HepG2 (cell line): ENCODE results near the gene PPP2R2D. TPM values are rescaled to one million over a fixed set of nuclear protein-coding genes. Genes with fewer than 3 reads are reported as not detected.

Source experiments
- AKAP8 ChIP-seq: sonication (generic); formaldehyde crosslinking; IDR thresholded peaks from 2 replicates; pipeline ENCODE4 v1.5.1; 2020; ENCODE audit warnings: mild to moderate bottlenecking, missing genetic modification reagents
- ARNT2 ChIP-seq: sonication (generic); formaldehyde crosslinking; IDR thresholded peaks from 2 replicates; pipeline ENCODE4 v1.8.0; 2022; ENCODE audit warnings: mild to moderate bottlenecking, low read depth, missing genetic modification reagents, moderate library complexity
- HIVEP1 ChIP-seq: sonication (generic); formaldehyde crosslinking; IDR thresholded peaks from 2 replicates; pipeline ENCODE4 v1.4.0; 2020; ENCODE audit warnings: mild to moderate bottlenecking, missing genetic modification reagents
- MYC ChIP-seq: sonication (generic); formaldehyde crosslinking; IDR thresholded peaks from 2 replicates; pipeline ENCODE4 v1.9.0; 2021; ENCODE audit warnings: missing genetic modification reagents, borderline replicate concordance
- NCOR1 ChIP-seq: fragments of 200-600 bp; sonication (generic); IDR thresholded peaks from 2 replicates; pipeline ENCODE4 v1.7.0; 2017; ENCODE audit warnings: antibody characterized with exemption, low read length, borderline replicate concordance
- RBFOX2 ChIP-seq: fragments of 200-400 bp; formaldehyde crosslinking; IDR thresholded peaks from 2 replicates; pipeline ENCODE4 v1.6.1; 2017; ENCODE audit warnings: low read depth, mild to moderate bottlenecking, low read length
- ZBTB38 ChIP-seq: sonication (generic); formaldehyde crosslinking; IDR thresholded peaks from 2 replicates; pipeline ENCODE4 v1.5.1; 2020; ENCODE audit warnings: mild to moderate bottlenecking, missing genetic modification reagents
- polyA plus RNA-seq, 8 experiments: library from polyadenylated mRNA; depleted of rRNA in 3 of 8; stranded (reverse) in 7 of 8; unstranded in 1 of 8; fragments of >200 nt; fragmentation: Illumina TruSeq in 4 of 8; extraction: Trizol in 4 of 8; gene quantifications; 2 replicates each; pipeline versions ENCODE4 v1.2.1 to v1.2.3, GENCODE V29; 2011 to 2016; ENCODE audit warnings: low read depth in 4 of 8, missing spikeins in 1 of 8, mixed read lengths in 1 of 8; ENCODE audit not compliant: insufficient read depth in 1 of 8
- total RNA-seq, 5 experiments: library from RNA; depleted of rRNA; stranded (reverse); fragments of >200 nt; fragmentation: Illumina TruSeq; extraction: Trizol; gene quantifications; 2 replicates each; pipeline ENCODE4 v1.2.3, GENCODE V29; 2016; ENCODE audit warnings: low read depth in 1 of 5
- TF ChIP-seq, protein P1 (sequence below): sonication (generic); formaldehyde crosslinking; IDR thresholded peaks from 2 replicates; pipeline ENCODE4 v1.4.0; 2020; ENCODE audit warnings: missing genetic modification reagents

Gene PPP2R2D
- total and polyA plus RNA-seq, 2 of the 13 experiments (the other 11 are each of a cell fraction or from before 2014, with no cell fraction given) = 32.7 to 33.2 TPM

- TF ChIP-seq, protein P1, sequence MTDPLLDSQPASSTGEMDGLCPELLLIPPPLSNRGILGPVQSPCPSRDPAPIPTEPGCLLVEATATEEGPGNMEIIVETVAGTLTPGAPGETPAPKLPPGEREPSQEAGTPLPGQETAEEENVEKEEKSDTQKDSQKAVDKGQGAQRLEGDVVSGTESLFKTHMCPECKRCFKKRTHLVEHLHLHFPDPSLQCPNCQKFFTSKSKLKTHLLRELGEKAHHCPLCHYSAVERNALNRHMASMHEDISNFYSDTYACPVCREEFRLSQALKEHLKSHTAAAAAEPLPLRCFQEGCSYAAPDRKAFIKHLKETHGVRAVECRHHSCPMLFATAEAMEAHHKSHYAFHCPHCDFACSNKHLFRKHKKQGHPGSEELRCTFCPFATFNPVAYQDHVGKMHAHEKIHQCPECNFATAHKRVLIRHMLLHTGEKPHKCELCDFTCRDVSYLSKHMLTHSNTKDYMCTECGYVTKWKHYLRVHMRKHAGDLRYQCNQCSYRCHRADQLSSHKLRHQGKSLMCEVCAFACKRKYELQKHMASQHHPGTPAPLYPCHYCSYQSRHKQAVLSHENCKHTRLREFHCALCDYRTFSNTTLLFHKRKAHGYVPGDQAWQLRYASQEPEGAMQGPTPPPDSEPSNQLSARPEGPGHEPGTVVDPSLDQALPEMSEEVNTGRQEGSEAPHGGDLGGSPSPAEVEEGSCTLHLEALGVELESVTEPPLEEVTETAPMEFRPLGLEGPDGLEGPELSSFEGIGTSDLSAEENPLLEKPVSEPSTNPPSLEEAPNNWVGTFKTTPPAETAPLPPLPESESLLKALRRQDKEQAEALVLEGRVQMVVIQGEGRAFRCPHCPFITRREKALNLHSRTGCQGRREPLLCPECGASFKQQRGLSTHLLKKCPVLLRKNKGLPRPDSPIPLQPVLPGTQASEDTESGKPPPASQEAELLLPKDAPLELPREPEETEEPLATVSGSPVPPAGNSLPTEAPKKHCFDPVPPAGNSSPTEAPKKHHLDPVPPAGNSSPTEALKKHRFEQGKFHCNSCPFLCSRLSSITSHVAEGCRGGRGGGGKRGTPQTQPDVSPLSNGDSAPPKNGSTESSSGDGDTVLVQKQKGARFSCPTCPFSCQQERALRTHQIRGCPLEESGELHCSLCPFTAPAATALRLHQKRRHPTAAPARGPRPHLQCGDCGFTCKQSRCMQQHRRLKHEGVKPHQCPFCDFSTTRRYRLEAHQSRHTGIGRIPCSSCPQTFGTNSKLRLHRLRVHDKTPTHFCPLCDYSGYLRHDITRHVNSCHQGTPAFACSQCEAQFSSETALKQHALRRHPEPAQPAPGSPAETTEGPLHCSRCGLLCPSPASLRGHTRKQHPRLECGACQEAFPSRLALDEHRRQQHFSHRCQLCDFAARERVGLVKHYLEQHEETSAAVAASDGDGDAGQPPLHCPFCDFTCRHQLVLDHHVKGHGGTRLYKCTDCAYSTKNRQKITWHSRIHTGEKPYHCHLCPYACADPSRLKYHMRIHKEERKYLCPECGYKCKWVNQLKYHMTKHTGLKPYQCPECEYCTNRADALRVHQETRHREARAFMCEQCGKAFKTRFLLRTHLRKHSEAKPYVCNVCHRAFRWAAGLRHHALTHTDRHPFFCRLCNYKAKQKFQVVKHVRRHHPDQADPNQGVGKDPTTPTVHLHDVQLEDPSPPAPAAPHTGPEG = peak; percentile 13; the same call in 1 of the 2 replicates
- TF ChIP-seq HIVEP1 (no peak), ZBTB38 (CRISPR knock-in tag) (0 out of 2 replicates have a peak, but pooled peaks have one; percentile 1), MYC (CRISPR knock-in tag) (peak; percentile 4; the same call in 1 of the 2 replicates), NCOR1 (no peak), RBFOX2 (peak; percentile 74), ARNT2 (peak; percentile 18; the same call in 1 of the 2 replicates), AKAP8 (CRISPR knock-in tag) (0 out of 2 replicates have a peak, but pooled peaks have one; percentile 37)
Measured at GRCh38 chr10:131982185-131982756, 81.5 kb downstream of the PPP2R2D start (continued).
